GM18867 (cell line): ENCODE data around the gene HOXB1.
"Not testable (repeated sequence)": the region's sequence is repeated elsewhere in the genome, so short reads cannot be mapped to it uniquely, and the experiment has no call there.

Experiments used
- ATAC-seq: cut with Tn5 transposase; IDR thresholded peaks from one replicate; pipeline ENCODE4 v1.9.1; 2021; ENCODE audit warnings: mild to moderate bottlenecking, moderate library complexity; ENCODE audit not compliant: unreplicated experiment

HOXB1 gene

DNA sequence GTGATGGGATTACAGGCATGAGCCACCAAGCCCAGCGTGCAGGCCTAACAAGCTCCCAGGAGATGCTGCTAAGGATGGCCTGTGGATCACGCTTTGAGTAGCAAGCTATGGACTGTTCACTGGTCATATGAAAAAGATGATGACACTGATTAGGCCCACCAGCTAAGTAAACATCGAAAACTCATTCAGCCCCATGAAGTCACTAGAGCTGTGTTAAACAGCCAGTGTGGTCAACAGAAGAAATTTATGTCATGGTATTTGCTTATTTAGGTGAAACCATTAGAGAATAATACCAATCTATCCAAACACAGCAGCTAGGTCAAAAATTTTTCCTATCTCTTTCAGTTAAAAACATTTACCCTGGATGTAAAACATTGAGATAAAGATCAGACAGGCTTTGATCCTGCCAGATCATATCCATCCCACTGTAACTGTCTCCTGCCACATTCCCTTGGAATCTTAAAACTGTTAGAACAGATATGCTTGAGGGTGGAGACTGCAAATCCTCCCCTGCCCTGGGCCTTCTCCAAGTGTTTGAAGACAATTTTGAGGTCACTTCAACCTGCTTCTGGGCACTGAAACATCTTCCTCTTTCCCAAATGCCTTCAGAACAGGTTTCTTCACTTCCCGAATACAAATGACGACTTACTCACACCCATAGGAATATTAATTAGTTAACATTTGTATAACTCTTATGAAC, 30.9 kb downstream of the HOXB1 start:
- ATAC-seq: no peak

DNA sequence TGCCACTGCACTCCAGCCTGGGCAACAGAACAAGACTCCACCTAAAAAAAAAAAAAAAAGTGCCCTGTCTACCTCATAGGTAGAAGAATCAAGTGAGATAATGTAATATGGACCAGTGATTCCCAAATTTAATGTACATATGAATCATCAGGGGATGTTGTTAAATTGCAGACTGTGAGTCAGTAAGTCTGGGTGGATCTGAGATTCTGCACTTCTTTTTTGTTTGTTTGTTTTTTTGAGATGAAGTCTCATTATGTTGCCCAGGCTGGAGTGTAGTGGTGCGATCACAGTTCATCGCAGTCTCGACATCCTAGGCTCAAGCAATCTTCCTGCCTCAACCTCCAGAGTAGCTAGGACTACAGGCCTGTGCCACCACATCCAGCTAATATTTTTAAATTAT, 31.6 kb downstream of the HOXB1 start:
- ATAC-seq: no peak

DNA sequence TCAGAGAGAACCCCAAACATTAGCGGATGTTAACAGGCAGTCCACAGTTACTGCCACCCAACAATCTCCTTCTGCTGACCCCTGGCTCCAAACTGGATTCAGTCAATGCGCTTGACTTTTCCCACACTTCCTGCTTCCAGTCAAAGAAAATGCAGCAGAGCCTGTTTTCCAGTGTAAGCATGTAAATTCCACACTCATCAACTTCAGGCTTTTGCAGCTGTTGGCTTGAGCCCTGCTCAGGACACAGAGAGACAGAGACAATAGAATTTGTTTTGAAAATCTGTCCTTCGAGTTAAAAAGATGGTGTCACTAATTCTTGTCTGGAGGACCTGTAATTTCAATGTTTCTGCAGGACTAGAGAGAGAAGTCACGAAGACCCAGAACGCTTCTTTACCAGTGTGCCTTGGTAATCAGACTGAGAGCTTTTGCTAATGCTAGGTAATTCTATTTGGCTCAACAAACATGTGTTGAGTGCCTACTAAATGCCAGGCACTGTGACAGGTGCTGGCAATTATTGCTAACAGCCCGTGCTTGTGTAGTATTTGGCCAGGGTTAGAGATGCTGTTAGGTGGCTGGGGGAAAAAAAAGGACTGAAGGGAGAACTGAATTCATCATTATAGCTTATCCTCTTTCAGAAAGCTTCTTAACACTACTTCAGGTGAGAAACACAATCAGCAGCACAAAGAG, 32.5 kb downstream of the HOXB1 start:
- ATAC-seq: no peak

DNA sequence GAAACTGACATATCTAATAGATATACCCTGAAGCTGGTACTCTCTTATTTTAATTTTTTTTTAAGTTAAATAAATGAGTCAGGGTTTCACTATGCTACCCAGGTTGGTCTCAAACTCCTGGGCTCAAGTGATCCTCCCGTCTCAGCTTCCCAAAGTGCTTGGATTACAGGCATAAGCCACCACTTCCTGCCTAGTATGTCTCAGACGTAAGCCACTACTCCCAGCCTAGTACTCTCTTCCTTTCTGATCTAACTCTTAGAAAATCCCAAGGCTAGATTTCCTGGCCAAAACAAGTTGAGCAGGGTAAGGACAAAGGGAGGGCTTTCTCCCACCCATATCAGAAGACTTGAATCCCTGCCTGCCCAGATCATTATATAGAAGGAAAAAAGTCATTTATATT, 33.7 kb downstream of the HOXB1 start:
- no peak for ATAC-seq

DNA sequence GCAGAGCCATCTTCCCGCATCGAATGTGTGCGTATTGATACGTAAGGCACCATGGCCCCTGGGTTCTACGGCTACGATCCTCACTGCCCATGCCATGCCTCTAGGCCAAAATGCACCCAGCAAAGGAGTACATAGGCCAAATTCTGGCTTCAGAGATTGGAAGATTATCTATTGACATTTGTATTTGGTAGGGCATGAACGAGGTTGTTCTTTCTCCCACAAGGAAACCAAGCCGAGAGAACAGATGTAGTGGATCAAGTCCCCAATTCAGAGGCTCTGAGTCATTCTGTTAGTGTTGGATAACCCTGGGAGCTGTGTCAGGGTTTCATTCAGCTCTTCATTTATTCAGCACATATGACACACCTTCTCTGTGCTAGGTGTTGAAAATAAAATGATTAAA, 36.5 kb downstream of the HOXB1 start:
- no peak for ATAC-seq

DNA sequence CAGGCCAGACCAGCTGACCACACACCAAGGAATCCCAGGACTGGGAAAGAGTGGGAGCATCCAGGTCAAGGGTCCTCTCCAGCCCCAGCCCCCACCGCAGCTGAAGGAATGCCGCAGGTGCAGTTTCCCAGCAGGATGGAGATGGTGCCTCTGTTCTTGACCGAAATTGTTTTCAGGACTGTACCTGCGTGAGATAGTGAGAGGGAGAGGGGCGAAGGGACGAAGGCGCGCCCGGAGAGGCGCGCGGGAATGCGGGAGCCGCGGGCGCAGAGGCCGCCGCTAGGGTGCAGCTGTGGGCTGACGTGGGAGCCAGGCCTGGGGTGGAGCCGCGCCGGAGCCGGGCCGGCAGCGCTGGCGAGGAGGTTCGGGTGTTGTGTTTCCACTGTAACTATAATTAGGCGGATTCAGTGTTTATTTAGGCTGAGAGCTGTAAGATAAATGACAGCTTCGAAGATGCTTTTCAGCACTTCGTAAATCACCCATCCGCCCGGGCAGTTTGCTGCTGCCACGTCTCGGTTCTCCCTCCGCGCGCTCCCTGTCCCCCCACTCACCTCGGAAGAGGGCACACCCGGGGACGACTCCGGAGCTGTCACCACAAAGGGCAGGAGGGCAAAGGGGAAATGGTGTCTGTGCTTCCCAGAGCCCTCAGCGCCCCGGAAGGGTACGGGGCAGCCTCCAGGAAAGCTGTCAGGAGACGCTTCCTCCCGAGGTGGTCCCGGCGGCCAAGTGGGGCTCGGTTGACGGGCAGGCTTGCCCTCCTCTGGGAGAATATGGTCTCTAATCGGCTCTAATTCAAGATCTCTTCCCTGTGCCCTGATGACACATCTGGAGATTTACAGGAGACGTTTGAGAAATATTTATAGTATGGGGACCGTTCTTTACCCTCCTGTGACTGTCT, 38.2 kb downstream of the HOXB1 start:
- ATAC-seq: no peak

DNA sequence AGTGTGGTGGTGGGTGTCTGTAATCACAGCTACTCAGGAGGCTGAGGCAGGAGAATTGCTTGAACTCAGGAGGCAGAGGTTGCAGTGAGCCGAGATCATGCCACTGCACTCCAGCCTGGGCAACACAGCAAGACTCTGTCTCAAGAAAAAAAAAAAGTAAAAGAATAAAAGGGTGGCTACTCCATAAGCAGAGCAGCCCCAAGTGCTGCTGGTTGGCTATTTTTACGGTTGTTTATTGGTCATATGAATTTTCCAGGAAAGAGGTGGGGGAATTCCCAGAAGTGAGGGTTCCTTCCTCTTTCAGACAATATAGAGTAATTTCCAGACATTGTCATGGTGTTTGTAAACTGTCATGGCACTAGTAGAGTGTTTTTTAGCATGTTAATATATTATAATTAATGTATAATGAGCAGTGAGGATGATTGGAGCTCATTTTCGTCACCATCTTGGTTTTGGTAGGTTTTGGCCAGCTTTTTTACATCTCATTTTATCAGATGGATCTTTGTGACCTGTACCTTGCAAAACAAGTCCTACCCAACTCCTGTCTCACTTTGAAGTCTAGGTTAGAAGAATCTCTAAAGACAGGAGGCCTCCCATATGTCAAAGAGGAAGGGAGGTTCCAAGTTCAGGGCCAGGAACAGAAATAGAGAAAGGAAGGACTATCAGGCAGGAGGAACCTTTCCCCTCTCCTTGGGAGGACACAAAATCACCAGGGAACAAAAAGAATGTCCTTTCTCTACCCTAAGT, 39.1 kb downstream of the HOXB1 start:
- no peak for ATAC-seq

DNA sequence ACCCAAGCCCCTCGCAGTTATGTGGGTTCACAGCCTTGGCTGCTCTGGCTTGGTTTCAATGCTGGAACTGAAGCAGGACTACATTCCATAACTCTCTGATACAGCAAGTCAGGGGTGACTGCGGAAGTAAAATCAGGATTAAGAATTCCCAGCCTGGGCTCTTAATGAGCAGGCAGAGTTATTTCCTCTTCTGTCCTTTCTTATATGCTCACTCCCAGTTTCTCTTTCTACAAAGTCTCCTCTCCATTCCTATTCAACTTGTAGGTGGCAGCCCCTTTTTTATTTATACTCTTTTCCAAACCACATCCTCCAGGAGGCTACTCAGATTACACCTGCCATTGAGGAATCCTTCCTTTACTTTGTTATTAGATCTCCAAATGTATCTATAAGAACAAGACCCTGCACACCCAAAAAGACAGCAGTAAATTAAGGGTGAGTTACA, 40.3 kb downstream of the HOXB1 start:
- no peak for ATAC-seq

DNA sequence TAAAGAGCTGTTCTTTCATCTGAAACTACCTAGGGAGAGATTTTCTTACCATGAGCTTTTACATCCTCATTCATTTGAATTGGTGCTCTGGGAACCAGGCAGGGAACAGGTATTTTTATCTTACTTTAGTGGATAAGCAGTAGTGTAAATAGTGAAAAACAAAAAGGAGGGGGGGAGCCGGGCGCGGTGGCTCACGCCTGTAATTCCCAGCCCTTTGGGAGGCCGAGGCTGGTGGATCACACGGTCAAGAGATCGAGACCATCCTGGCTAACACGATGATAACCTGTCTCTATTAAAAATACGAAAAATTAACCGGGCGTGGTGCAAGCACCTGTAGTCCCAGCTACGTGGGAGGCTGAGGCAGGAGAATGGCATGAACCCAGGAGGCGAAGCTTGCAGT, 41.0 kb downstream of the HOXB1 start:
- no peak for ATAC-seq

DNA sequence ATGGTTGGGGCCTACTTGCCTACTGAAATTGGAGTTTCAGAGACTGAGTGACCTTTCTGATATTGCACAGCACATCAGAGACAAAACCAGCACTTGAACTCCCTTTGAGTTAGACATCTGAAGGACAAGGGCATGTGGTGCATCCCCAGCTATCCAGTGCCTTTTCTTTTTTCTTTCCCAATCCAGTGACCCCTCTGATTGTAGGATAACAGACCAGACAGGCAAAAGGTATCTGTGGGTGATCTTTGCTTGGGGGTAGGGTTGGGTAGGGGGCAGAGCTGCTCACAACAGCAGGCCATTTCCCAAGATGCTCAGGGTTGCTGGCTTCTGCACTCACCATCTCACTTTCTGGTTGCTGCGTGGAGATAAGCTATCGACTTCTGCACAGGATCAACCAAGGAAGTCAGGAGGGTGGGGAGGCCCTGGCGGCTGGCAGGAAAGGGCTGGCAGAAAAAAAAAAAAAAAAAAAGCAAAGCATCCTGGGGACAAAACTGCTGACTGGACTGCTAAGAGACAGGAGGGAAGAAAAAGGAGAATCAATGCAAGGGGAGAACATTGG, 42.2 kb downstream of the HOXB1 start:
- no peak for ATAC-seq

DNA sequence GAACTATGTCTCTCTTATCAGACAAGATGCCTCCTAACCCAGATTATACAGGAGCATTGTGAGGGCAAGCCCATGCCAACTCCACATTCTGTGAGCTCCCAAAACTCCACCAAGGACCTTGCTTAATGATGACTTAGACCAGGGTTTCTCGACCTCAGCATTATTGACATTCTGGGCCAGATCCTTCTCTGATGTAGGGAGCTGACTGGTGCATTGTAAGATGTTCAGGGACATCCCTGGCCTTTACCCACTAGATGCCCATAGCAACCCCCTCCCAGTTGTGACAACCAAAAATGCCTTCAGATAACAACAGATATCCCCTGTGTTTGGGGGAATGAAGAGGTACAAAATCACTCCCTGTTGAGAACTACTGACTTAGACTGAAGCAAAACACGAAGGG, 43.6 kb downstream of the HOXB1 start:
- ATAC-seq: no peak

DNA sequence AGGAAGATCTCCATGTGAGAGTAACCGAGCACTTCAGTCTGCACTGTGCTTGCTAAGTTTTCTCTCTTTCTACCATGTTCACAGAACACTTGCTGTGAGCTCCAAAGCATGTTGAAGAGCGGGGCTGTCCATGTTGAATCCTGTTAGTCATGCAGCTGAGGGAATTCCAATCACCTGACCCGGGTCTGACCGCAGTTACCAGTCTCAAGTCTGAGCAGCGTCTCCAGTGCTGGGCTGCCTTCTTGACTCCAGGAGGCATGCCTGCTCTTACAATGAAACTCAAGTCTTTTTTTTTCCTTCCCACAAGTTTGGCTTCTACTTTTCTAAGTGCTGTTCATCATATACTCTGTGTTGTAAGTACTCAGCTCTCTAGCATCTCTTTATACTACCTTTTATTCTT, 44.3 kb downstream of the HOXB1 start:
- no peak for ATAC-seq

DNA sequence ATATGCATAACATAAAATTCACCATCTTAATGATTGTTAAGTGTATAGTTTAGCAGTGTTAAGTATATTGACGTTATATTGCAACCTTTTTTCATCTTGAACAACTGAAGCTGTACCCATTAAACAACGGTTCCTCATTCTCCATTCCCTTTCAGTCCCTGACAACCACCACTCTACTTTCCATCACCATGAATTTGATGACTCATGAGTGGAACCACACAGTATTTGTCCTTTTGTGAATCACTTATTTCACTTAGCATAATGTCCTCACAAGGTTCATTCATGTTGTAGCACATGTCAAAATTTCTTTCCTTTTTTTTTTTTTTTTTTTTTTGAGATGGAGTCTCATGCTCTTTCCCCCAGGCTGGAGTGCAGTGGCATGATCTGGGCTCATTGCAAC, 46.0 kb downstream of the HOXB1 start:
- ATAC-seq: no peak

DNA sequence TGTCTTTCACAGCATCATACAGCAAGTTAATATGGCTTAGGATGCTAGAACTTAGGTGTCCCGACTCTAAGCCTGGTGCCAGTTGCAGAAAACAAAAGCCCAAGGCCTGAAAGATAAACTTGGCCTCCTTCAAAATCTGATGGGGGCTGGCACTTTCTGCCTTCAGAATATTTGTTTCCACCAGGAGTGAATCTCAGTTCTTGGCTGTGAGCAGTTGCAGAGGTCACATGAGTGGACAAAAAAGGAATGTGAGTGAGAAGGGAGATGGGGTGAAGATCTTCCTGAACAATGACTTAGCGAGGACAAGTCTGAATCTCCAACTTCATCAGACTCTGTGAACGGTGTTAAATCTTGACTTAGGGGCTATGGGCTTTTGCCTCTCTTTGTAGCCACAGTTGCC, 46.6 kb downstream of the HOXB1 start:
- no peak for ATAC-seq

DNA sequence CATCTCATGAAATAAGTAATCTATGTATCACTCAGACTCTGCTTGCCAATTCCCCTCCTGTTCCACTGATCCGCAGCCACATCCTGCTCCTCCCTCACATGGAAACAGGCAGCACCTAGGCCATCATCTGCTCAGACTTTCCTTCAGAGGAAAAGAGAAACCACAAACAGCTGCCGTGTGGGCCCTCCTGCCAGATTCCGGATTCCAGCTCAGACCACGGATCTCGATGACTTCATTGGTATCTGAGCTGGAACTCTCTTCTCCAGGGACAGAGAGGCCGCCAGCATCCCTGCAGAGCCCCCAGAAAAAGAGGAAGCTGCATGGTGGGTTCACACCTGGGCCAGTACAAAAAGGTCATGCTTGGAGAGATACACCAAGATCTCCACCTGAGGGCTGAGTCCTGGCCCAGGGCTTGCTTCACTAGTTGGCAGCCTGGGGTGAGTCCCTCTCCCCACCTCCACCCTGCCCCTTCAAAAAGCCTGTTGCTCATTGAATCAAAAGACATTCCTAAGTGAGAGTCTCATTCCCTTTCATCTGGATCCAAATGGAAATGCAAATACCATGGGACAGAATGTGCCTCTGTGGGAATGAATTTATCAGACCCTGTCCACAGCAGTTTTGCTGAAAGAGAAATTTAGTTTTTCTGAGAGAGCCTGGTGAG, 47.2 kb downstream of the HOXB1 start:
- no peak for ATAC-seq

DNA sequence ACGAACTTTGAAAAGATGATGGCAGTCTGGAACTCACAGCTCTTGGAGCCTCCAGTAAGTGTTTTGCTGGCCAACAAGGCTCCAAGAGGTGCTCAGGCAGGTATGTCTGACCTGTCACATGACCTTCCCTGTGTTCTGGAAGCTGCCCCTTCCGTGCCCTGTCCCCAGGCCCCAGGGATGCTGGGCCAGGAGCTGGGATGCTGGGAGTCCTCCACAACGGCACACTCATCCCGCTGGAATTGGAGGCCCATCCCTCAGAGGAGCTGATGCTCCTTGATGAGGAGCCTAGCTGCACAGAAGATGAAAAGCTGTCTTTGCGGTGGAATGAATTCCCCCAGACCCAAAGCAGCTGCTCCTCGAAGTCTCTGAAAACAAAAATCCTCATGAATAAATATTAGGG, 47.8 kb downstream of the HOXB1 start:
- no peak for ATAC-seq

DNA sequence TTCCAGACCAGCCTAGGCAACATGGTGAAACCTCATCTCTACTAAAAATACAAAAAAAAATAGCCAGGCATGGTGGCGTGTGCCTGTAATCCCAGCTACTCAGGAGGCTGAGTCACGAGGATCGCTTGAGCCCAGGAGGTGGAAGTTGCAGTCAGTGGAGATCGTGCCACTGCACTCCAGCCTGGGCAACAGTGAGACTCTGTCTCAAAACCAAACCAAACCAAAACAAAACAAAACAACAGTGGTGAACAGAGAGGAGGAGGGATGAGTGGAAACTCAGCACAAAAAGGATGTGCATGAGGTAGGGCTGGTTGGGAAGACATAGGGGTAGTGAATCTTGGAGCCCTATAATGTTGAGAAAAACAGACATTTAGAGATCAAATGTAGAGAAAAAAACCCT, 48.5 kb downstream of the HOXB1 start:
- ATAC-seq: not testable (repeated sequence)

DNA sequence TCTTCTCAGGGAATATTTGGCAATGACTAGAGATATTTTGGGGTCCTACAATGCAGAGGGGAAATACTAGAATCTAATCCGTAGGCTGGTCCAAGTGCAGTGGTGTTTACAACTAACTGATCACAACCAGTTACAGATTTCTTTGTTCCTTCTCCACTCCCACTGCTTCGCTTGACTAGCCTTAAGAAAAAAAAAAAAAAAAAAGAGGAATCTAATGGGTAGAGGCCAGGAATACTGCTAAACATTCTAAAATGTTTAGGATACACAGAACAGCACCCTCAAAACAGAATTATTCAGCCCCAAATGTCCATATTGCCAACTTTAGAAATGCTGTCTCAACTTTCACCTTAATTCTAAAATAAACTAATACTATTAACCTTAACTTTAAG, 51.8 kb downstream of the HOXB1 start:
- no peak for ATAC-seq
